NB4 (cell line): ENCODE data around the gene MYO1E.

ENCODE experiments used
- POLR2A ChIP-seq: IDR thresholded peaks from 2 replicates; pipeline ENCODE4 v1.6.1; 2011; ENCODE audit warnings: mild to moderate bottlenecking; ENCODE audit not compliant: insufficient read length; ENCODE audit errors: extremely low read depth
- TF ChIP-seq, protein P1 (sequence below): IDR thresholded peaks from one replicate; pipeline ENCODE4 v1.5.1; 2012; ENCODE audit warnings: low read depth, low read length

DNA sequence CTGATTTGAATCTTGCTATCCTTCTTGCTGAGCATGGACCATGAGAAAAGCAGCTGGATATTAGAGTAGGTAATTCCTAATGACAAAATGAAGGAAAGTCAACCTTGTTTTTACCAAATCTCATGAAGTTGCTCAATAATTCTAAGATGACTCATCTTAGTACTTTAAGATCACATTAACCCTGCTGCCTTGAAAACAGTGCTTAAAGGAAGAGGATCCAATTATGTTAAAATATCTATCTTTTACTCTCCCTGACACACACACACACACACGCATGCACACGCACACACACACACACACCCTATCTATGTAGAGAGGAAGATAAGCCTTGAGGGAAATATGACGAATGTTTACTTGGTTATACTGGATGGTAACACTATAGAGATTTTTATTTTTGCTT lies 16.0 kb upstream of the MYO1E start:
- TF ChIP-seq, protein P1, sequence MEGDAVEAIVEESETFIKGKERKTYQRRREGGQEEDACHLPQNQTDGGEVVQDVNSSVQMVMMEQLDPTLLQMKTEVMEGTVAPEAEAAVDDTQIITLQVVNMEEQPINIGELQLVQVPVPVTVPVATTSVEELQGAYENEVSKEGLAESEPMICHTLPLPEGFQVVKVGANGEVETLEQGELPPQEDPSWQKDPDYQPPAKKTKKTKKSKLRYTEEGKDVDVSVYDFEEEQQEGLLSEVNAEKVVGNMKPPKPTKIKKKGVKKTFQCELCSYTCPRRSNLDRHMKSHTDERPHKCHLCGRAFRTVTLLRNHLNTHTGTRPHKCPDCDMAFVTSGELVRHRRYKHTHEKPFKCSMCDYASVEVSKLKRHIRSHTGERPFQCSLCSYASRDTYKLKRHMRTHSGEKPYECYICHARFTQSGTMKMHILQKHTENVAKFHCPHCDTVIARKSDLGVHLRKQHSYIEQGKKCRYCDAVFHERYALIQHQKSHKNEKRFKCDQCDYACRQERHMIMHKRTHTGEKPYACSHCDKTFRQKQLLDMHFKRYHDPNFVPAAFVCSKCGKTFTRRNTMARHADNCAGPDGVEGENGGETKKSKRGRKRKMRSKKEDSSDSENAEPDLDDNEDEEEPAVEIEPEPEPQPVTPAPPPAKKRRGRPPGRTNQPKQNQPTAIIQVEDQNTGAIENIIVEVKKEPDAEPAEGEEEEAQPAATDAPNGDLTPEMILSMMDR, result no peak
- no peak for TF ChIP-seq POLR2A
